Osteocyte (in vitro differentiated cells): ENCODE data around the gene SRSF2. TPM values are rescaled to one million over a fixed set of nuclear protein-coding genes. Genes with fewer than 3 reads are reported as not detected.

ENCODE experiments used
- DNase-seq: peaks from one replicate; pipeline ENCODE4 v3.0.0; 2021; ENCODE audit warnings: mixed read lengths; ENCODE audit not compliant: unreplicated experiment; ENCODE audit errors: extremely low spot score
- H3K27ac Mint-ChIP-seq: one replicate; pipeline ENCODE4 v1.8.0; 2021; ENCODE audit warnings: mild to moderate bottlenecking, mixed read lengths; ENCODE audit not compliant: unreplicated experiment
- H3K27me3 Mint-ChIP-seq: one replicate; pipeline ENCODE4 v1.8.0; 2021; ENCODE audit warnings: mixed read lengths; ENCODE audit not compliant: unreplicated experiment
- H3K36me3 Mint-ChIP-seq: one replicate; pipeline ENCODE4 v1.8.0; 2021; ENCODE audit warnings: mixed read lengths; ENCODE audit not compliant: unreplicated experiment
- H3K4me1 Mint-ChIP-seq: one replicate; pipeline ENCODE4 v1.8.0; 2021; ENCODE audit warnings: mixed read lengths; ENCODE audit not compliant: unreplicated experiment
- H3K4me3 Mint-ChIP-seq: one replicate; pipeline ENCODE4 v1.8.0; 2021; ENCODE audit warnings: mild to moderate bottlenecking, moderate library complexity, mixed read lengths; ENCODE audit not compliant: unreplicated experiment
- H3K9me3 Mint-ChIP-seq: one replicate; pipeline ENCODE4 v1.8.0; 2021; ENCODE audit warnings: mixed read lengths; ENCODE audit not compliant: unreplicated experiment
- CTCF ChIP-seq: fragments of 200-600 bp; sonication (generic); IDR thresholded peaks from 2 replicates; pipeline ENCODE4 v1.5.0; 2021; ENCODE audit warnings: antibody characterized with exemption, mild to moderate bottlenecking, moderate library complexity
- microRNA-seq: library from miRNA; unstranded; fragments of <30 nt; microRNA quantifications from one replicate; pipeline ENCODE4 v1.1.0, GENCODE V29; 2020; ENCODE audit not compliant: unreplicated experiment
- total RNA-seq: library from RNA; stranded (reverse); gene quantifications from 2 replicates; pipeline ENCODE4 v1.2.1, GENCODE V29; 2021

SRSF2 gene
- total RNA-seq, 1 donor from 2014 or later = 137 TPM

- Mint-ChIP-seq H3K4me3 (no peak overlapping the region), H3K36me3 (peaks cover 15% of the 10 kb centered on the region), H3K9me3 (no peaks in the 10 kb centered on the region), H3K27ac (peak overlapping the region; percentile 95), H3K27me3 (no peaks in the 10 kb centered on the region), H3K4me1 (peaks cover 79% of the 10 kb centered on the region)
- no peak for DNase-seq
- no peak for TF ChIP-seq CTCF
Measured at GRCh38 chr17:76686538-76687297, 50.4 kb downstream of the SRSF2 start.

- H3K9me3 Mint-ChIP-seq = no peaks in the 10 kb centered on the region
- peaks cover 18% of the 10 kb centered on the region for H3K36me3 Mint-ChIP-seq
- no peak for DNase-seq
- peaks cover 79% of the 10 kb centered on the region for H3K4me1 Mint-ChIP-seq
- H3K27me3 Mint-ChIP-seq = no peaks in the 10 kb centered on the region
- no peak for TF ChIP-seq CTCF
- no peak overlapping the region for H3K27ac Mint-ChIP-seq
- H3K4me3 Mint-ChIP-seq = no peak overlapping the region
Measured at GRCh38 chr17:76685846-76686245, 51.3 kb downstream of the SRSF2 start.

GRCh38 chr17:76685366-76685765 is 51.8 kb downstream of the SRSF2 start:
- no peaks in the 10 kb centered on the region for H3K27me3 Mint-ChIP-seq
- H3K4me3 Mint-ChIP-seq = no peak overlapping the region
- H3K27ac Mint-ChIP-seq = no peak overlapping the region
- peaks cover 76% of the 10 kb centered on the region for H3K4me1 Mint-ChIP-seq
- DNase-seq = no peak
- peaks cover 22% of the 10 kb centered on the region for H3K36me3 Mint-ChIP-seq
- no peaks in the 10 kb centered on the region for H3K9me3 Mint-ChIP-seq
- TF ChIP-seq CTCF = no peak

GRCh38 chr17:76684756-76685155 is 52.4 kb downstream of the SRSF2 start:
- peaks cover 24% of the 10 kb centered on the region for H3K36me3 Mint-ChIP-seq
- no peak overlapping the region for H3K27ac Mint-ChIP-seq
- H3K4me1 Mint-ChIP-seq = peaks cover 73% of the 10 kb centered on the region
- H3K9me3 Mint-ChIP-seq = no peaks in the 10 kb centered on the region
- no peak overlapping the region for H3K4me3 Mint-ChIP-seq
- no peak for TF ChIP-seq CTCF
- no peak for DNase-seq
- no peaks in the 10 kb centered on the region for H3K27me3 Mint-ChIP-seq

Small RNAs within 50 kb of the gene (microRNA-seq; reads per million reads assigned to microRNA genes)
- not detected for gene MIR636

Other genes with a start within 250 kb of the SRSF2 start
- gene RHBDF2, start 235.9 kb downstream of the SRSF2 start, total RNA-seq = 14.5 and 17.5 TPM in 2 replicates
- 8.6 and 9.1 TPM in 2 replicates for gene CYGB, start 199.6 kb downstream of the SRSF2 start, total RNA-seq
- 1.3 and 1.4 TPM in 2 replicates for gene PRCD, start 197.3 kb downstream of the SRSF2 start, total RNA-seq
- 1.9 and 3.3 TPM in 2 replicates for gene ST6GALNAC2, start 151.5 kb downstream of the SRSF2 start, total RNA-seq
- not detected in 2 replicates for gene ST6GALNAC1, start 93.6 kb downstream of the SRSF2 start, total RNA-seq
- gene MXRA7, start 26.4 kb downstream of the SRSF2 start, total RNA-seq = 183 and 187 TPM in 2 replicates
- gene JMJD6, start 10.7 kb downstream of the SRSF2 start, total RNA-seq = 16.8 and 22.7 TPM in 2 replicates
- 35.7 and 36.3 TPM in 2 replicates for gene METTL23, start 10.5 kb downstream of the SRSF2 start, total RNA-seq
- 33.0 and 34.7 TPM in 2 replicates for gene MFSD11, start 788 bp upstream of the SRSF2 start, total RNA-seq
- gene MGAT5B, start 131.1 kb upstream of the SRSF2 start, total RNA-seq = 0.40 and 0.55 TPM in 2 replicates